Neural crest cell (in vitro differentiated cells): ENCODE results near the gene LMAN1L. TPM values are rescaled to one million over a fixed set of nuclear protein-coding genes. Genes with fewer than 3 reads are reported as not detected.

Experiments used
- DNase-seq: peaks from one replicate; pipeline ENCODE4 v3.0.0; 2021; ENCODE audit warnings: low read depth, mixed read lengths, low spot score
- H3K27ac Mint-ChIP-seq: one replicate; pipeline ENCODE4 v1.8.0; 2021; ENCODE audit warnings: mild to moderate bottlenecking, mixed read lengths; ENCODE audit not compliant: unreplicated experiment
- H3K27me3 Mint-ChIP-seq: 2 replicates; pipeline ENCODE4 v1.8.0; 2021; ENCODE audit warnings: low read depth, mild to moderate bottlenecking, mixed read lengths
- H3K36me3 Mint-ChIP-seq: 2 replicates; pipeline ENCODE4 v1.8.0; 2021; ENCODE audit warnings: low read depth, mild to moderate bottlenecking, mixed read lengths
- H3K4me1 Mint-ChIP-seq: 2 replicates; pipeline ENCODE4 v1.8.0; 2021; ENCODE audit warnings: mixed read lengths
- H3K4me3 Mint-ChIP-seq: one replicate; pipeline ENCODE4 v1.8.0; 2021; ENCODE audit warnings: mild to moderate bottlenecking, mixed read lengths
- H3K9me3 Mint-ChIP-seq: 2 replicates; pipeline ENCODE4 v1.8.0; 2021; ENCODE audit warnings: mixed read lengths
- total RNA-seq: library from RNA; stranded (reverse); gene quantifications from 2 replicates; pipeline ENCODE4 v1.2.1, GENCODE V29; 2021
- TF ChIP-seq, protein P1 (sequence below): fragments of 200-600 bp; sonication (generic); conservative IDR thresholded peaks from 2 replicates; pipeline ENCODE4 v1.5.0; 2021; ENCODE audit warnings: antibody characterized with exemption, mild to moderate bottlenecking

The LMAN1L gene
- total RNA-seq, 1 donor from 2014 or later, result not detected

DNA sequence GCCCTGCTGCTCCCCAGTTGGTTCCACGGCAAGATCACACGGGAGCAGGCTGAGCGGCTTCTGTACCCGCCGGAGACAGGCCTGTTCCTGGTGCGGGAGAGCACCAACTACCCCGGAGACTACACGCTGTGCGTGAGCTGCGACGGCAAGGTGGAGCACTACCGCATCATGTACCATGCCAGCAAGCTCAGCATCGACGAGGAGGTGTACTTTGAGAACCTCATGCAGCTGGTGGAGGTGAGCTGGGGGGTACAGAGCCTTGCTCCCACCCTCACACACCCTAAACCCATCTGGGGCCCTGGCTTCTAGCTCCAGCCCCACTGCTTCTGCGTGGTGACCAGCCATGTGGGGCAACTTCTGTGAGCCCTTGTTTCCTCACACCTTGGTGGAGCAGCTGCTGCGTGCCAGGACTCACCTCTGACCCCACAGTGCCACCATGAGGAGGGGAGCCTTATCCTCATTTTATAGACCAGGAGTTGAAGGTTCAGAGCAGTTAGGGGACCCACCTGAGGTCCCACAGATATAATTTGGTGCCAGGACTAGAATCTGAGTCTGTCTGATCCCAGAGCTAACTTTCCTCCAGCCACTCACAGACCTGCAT lies 13.3 kb upstream of the LMAN1L start:
- TF ChIP-seq, protein P1, sequence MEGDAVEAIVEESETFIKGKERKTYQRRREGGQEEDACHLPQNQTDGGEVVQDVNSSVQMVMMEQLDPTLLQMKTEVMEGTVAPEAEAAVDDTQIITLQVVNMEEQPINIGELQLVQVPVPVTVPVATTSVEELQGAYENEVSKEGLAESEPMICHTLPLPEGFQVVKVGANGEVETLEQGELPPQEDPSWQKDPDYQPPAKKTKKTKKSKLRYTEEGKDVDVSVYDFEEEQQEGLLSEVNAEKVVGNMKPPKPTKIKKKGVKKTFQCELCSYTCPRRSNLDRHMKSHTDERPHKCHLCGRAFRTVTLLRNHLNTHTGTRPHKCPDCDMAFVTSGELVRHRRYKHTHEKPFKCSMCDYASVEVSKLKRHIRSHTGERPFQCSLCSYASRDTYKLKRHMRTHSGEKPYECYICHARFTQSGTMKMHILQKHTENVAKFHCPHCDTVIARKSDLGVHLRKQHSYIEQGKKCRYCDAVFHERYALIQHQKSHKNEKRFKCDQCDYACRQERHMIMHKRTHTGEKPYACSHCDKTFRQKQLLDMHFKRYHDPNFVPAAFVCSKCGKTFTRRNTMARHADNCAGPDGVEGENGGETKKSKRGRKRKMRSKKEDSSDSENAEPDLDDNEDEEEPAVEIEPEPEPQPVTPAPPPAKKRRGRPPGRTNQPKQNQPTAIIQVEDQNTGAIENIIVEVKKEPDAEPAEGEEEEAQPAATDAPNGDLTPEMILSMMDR, result no peak
- H3K9me3 Mint-ChIP-seq, result no peaks in the 10 kb centered on the region
- no peak overlapping the region for H3K27ac Mint-ChIP-seq
- H3K27me3 Mint-ChIP-seq, result no peaks in the 10 kb centered on the region
- peaks cover 5% of the 10 kb centered on the region for H3K4me1 Mint-ChIP-seq
- peaks cover 5% of the 10 kb centered on the region for H3K36me3 Mint-ChIP-seq
- no peak overlapping the region for H3K4me3 Mint-ChIP-seq
- no peak for DNase-seq

DNA sequence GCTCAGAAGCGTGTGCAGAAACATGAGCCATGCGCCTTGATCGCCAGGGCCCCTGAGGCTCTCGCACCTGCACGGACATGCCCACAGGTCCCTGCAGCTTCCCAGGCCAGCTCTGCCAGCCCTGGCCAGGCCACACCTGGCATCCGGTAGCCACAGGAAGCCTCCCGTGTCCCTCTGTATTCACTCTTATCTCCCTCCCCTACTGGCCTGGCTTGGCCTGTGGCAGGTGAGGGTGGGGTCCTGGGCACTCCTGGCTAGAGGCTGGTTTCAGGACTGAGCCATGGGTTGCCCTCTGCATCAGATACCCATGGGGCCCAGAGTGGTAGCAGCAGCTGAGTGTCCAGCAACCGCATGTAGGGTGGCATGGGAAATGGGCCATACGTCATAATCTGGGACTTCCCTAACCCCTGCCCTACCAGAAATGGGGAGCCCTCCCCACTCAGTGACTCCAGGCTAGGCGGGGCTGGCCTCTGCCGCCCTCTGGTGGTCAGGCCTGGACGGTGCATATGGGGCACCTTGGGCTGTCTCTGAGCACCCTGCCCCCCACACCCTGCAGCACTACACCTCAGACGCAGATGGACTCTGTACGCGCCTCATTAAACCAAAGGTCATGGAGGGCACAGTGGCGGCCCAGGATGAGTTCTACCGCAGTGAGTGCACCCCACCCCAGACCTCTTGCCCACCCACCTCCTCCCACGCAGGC lies 12.6 kb upstream of the LMAN1L start:
- no peak overlapping the region for H3K4me3 Mint-ChIP-seq
- no peaks in the 10 kb centered on the region for H3K27me3 Mint-ChIP-seq
- TF ChIP-seq, protein P1, result peak; percentile 93
- peaks cover 5% of the 10 kb centered on the region for H3K36me3 Mint-ChIP-seq
- no peak overlapping the region for H3K27ac Mint-ChIP-seq
- DNase-seq, result peak; percentile 57
- peaks cover under 1% of the 10 kb centered on the region for H3K4me1 Mint-ChIP-seq
- H3K9me3 Mint-ChIP-seq, result no peaks in the 10 kb centered on the region

DNA sequence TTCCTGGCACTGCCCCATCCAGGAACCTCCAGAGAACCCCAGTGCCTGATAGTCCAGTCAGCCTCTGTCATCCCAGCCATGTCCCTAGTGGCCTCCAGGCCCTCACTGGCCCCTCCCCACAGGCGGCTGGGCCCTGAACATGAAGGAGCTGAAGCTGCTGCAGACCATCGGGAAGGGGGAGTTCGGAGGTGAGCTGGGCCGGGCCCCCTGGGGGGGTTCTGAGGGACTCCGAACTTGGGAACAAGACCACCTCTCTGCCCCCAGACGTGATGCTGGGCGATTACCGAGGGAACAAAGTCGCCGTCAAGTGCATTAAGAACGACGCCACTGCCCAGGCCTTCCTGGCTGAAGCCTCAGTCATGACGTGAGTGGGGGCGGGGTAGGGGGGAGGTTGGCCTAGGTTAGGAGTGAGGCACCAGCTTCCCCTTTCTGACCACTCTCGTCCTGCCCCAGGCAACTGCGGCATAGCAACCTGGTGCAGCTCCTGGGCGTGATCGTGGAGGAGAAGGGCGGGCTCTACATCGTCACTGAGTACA lies 12.0 kb upstream of the LMAN1L start:
- H3K27ac Mint-ChIP-seq, result no peak overlapping the region
- TF ChIP-seq, protein P1, result no peak
- H3K4me1 Mint-ChIP-seq, result no peaks in the 10 kb centered on the region
- no peaks in the 10 kb centered on the region for H3K27me3 Mint-ChIP-seq
- no peaks in the 10 kb centered on the region for H3K9me3 Mint-ChIP-seq
- H3K4me3 Mint-ChIP-seq, result no peak overlapping the region
- H3K36me3 Mint-ChIP-seq, result peaks cover 5% of the 10 kb centered on the region
- no peak for DNase-seq

DNA sequence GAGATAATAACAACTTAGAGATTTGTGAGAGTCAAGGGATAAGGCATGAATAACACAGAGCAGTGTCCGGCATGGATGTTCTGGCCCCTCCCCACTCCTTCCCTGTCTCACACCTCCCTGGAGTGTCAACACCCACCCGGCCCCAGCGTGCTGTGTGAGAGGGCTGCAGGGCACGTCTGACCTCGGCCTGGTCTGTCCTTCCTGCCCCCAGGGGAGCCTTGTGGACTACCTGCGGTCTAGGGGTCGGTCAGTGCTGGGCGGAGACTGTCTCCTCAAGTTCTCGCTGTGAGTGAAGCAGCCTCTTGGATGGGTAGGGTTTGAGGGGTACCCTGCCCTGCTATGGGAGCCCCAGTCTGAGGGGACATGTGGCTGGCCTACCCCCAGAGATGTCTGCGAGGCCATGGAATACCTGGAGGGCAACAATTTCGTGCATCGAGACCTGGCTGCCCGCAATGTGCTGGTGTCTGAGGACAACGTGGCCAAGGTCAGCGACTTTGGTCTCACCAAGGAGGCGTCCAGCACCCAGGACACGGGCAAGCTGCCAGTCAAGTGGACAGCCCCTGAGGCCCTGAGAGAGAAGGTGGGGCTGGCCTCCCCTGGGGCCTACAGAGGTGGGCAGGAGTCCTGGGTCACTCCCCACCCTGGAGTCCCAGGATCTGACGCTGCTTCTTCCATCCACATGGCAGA lies 11.2 kb upstream of the LMAN1L start:
- H3K27ac Mint-ChIP-seq, result no peak overlapping the region
- no peaks in the 10 kb centered on the region for H3K4me1 Mint-ChIP-seq
- no peaks in the 10 kb centered on the region for H3K27me3 Mint-ChIP-seq
- TF ChIP-seq, protein P1, result no peak
- no peaks in the 10 kb centered on the region for H3K9me3 Mint-ChIP-seq
- DNase-seq, result no peak
- no peak overlapping the region for H3K4me3 Mint-ChIP-seq
- peaks cover 5% of the 10 kb centered on the region for H3K36me3 Mint-ChIP-seq

- TF ChIP-seq, protein P1, result no peak
- Mint-ChIP-seq H3K4me1 (peaks cover 2% of the 10 kb centered on the region), H3K9me3 (no peaks in the 10 kb centered on the region), H3K27me3 (no peaks in the 10 kb centered on the region), H3K4me3 (no peak overlapping the region), H3K27ac (no peak overlapping the region), H3K36me3 (peaks cover 5% of the 10 kb centered on the region)
- DNase-seq, result no peak
Observed at GRCh38 chr15:74802290-74802689, 10.3 kb upstream of the LMAN1L start.
